ENCODE results near the gene PCDH15. TPM values are rescaled to one million over a fixed set of nuclear protein-coding genes. Genes with fewer than 3 reads are reported as not detected.

The PCDH15 gene
- total and polyA plus RNA-seq, 2 experiments from 2014 or later: not detected

DNA sequence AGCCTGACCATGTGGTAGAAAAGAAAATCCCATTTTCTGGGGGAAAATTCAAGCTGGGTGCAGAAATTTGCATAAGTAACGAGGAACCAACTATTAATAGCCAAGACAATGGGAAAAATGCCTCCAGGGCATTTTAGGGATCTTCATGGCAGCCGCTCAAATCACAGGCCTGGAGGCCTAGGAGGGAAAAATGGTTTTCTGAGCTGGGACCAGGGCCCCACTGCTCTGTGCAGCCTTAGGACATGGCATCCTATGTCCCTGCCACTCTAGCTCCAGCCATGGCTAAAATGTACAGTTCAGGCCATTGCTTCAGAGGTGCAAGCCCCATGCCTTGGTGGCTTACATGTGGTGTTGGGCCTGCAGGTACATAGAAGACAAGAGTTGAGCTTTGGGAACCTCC lies 459.0 kb downstream of the PCDH15 start:
- Histone ChIP-seq H3K36me3 (ENCODE audit: low read depth) (no peaks in the 10 kb centered on the region), H3K79me2 (ENCODE audit: insufficient read depth) (no peaks in the 10 kb centered on the region), H3K27me3 (replicated peaks; ENCODE audit: insufficient read depth) (no peaks in the 10 kb centered on the region), H3K9ac (no peak overlapping the region), H2AFZ (no peak overlapping the region), H3K4me3 (no peak overlapping the region), H4K20me1 (ENCODE audit: insufficient read depth) (no peaks in the 10 kb centered on the region), H3K9me3 (ENCODE audit: low read depth) (no peaks in the 10 kb centered on the region), H3K4me2 (ENCODE audit: unreplicated experiment) (no peak overlapping the region), H3K27ac (no peak overlapping the region), H3F3A (ENCODE audit: insufficient read depth) (no peaks in the 10 kb centered on the region), H3K9me2 (ENCODE audit: insufficient read depth) (no peaks in the 10 kb centered on the region), H3K4me1 (ENCODE audit: insufficient read depth) (no peaks in the 10 kb centered on the region)
- TF ChIP-seq EZH2phosphoT487 (IDR thresholded peaks at IDR 0.05; ENCODE audit: insufficient read depth, low read depth): no peak
- no peak for TF ChIP-seq EZH2 (IDR thresholded peaks at IDR 0.05; ENCODE audit: insufficient read depth, poor library complexity, severe bottlenecking)
- 8 to 10% methylated on average over 2 of the region's 2 CpGs for WGBS, 2 experiments (ENCODE audit: low coverage in 1 of 2, low lambda C conversion rate in 2 of 2, missing lambda C conversion rate in 2 of 2)
- no peak for DNase-seq
- in situ Hi-C loops (cut with MboI): no loop called here

DNA sequence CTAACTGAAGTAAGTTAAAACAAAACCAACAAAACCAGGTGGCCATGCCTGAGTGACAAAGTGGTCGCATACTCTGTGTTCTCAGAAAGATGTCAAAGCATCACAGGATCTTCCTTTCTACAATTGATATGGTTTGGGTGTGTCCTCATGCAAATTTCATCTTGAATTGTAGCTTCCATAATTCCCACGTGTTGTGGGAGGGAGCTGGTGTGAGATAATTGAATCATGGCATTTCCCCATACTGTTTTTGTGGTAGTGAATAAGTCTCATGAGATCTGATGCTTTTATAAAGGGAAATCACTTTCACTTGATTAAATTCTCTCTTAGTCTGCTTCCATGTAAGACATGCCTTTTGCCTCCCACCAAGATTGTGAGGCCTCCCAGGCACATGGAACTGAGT lies 465.7 kb downstream of the PCDH15 start:
- Histone ChIP-seq H3K9me3 (ENCODE audit: low read depth) (no peaks in the 10 kb centered on the region), H3K36me3 (ENCODE audit: low read depth) (no peaks in the 10 kb centered on the region), H3K79me2 (ENCODE audit: insufficient read depth) (no peaks in the 10 kb centered on the region), H4K20me1 (ENCODE audit: insufficient read depth) (no peaks in the 10 kb centered on the region), H2AFZ (no peak overlapping the region), H3K27ac (no peak overlapping the region), H3K4me1 (ENCODE audit: insufficient read depth) (no peaks in the 10 kb centered on the region), H3K9ac (no peak overlapping the region), H3K27me3 (replicated peaks; ENCODE audit: insufficient read depth) (no peaks in the 10 kb centered on the region), H3F3A (ENCODE audit: insufficient read depth) (no peaks in the 10 kb centered on the region), H3K4me2 (ENCODE audit: unreplicated experiment) (no peak overlapping the region), H3K9me2 (ENCODE audit: insufficient read depth) (no peaks in the 10 kb centered on the region), H3K4me3 (no peak overlapping the region)
- in situ Hi-C loops (cut with MboI): no loop called here
- 13 to 17% methylated on average over 2 of the region's 2 CpGs for WGBS, 2 experiments (ENCODE audit: low coverage in 1 of 2, low lambda C conversion rate in 2 of 2, missing lambda C conversion rate in 2 of 2)
- no peak for TF ChIP-seq EZH2phosphoT487 (IDR thresholded peaks at IDR 0.05; ENCODE audit: insufficient read depth, low read depth)
- no peak for TF ChIP-seq EZH2 (IDR thresholded peaks at IDR 0.05; ENCODE audit: insufficient read depth, poor library complexity, severe bottlenecking)
- no peak for DNase-seq

DNA sequence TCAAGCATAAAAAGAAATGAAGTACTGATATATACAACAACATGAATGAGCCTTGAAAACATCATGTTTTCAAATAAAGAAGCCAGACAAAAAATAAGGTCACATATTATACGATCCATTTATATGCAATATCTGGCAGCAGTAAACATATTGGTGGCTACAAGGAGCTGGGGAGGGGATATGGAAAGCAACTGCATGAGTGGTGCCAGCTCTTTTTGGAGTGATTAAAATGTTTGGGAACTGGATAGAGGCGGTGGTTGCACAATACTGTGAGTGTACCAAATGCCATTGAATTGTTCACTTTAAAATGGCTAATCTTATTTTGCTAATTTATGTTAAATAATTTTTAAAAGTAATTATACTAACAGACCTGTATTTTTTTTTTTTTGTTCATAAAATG lies 481.7 kb downstream of the PCDH15 start:
- in situ Hi-C loops (cut with MboI): no loop called here
- no peak for DNase-seq
- 13 to 14% methylated on average over 2 of the region's 2 CpGs for WGBS, 2 experiments (ENCODE audit: low coverage in 1 of 2, low lambda C conversion rate in 2 of 2, missing lambda C conversion rate in 2 of 2)
- H3K79me2 ChIP-seq (ENCODE audit: insufficient read depth): no peaks in the 10 kb centered on the region
- H3K9ac ChIP-seq: no peak overlapping the region
- H3K9me2 ChIP-seq (ENCODE audit: insufficient read depth): no peaks in the 10 kb centered on the region
- no peaks in the 10 kb centered on the region for H3F3A ChIP-seq (ENCODE audit: insufficient read depth)
- H3K27ac ChIP-seq: no peak overlapping the region
- H4K20me1 ChIP-seq (ENCODE audit: insufficient read depth): no peaks in the 10 kb centered on the region
- no peak overlapping the region for H3K4me3 ChIP-seq
- H3K27me3 ChIP-seq (replicated peaks; ENCODE audit: insufficient read depth): no peaks in the 10 kb centered on the region
- no peaks in the 10 kb centered on the region for H3K9me3 ChIP-seq (ENCODE audit: low read depth)
- H3K36me3 ChIP-seq (ENCODE audit: low read depth): no peaks in the 10 kb centered on the region
- TF ChIP-seq EZH2 (IDR thresholded peaks at IDR 0.05; ENCODE audit: insufficient read depth, poor library complexity, severe bottlenecking) (no peak), EZH2phosphoT487 (IDR thresholded peaks at IDR 0.05; ENCODE audit: insufficient read depth, low read depth) (no peak)
- H2AFZ ChIP-seq: no peak overlapping the region
- no peak overlapping the region for H3K4me2 ChIP-seq (ENCODE audit: unreplicated experiment)
- H3K4me1 ChIP-seq (ENCODE audit: insufficient read depth): no peaks in the 10 kb centered on the region

DNA sequence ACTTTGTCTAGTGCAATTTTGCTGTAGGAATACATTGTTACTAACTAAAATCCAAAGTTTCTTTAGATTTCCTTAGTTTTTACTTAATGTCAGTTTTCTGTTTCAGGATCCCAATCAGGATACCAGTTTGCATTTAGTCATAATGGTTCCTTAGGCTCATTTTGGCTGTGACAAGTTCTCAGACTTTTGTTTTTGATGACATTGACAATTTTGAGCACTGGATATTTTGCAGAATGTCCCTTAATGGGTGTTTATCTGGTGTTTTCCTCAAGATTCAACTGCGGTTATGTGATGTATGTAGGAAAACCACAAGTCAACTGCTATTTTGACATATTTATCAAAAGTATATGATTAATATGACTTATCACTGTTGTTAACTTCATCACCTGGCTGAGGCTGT lies 482.6 kb downstream of the PCDH15 start:
- H3K9me3 ChIP-seq (ENCODE audit: low read depth): no peaks in the 10 kb centered on the region
- H3K9me2 ChIP-seq (ENCODE audit: insufficient read depth): no peaks in the 10 kb centered on the region
- DNase-seq: no peak
- no peak overlapping the region for H2AFZ ChIP-seq
- H3K9ac ChIP-seq: no peak overlapping the region
- H3F3A ChIP-seq (ENCODE audit: insufficient read depth): no peaks in the 10 kb centered on the region
- H3K27me3 ChIP-seq (replicated peaks; ENCODE audit: insufficient read depth): no peaks in the 10 kb centered on the region
- H4K20me1 ChIP-seq (ENCODE audit: insufficient read depth): no peaks in the 10 kb centered on the region
- no peaks in the 10 kb centered on the region for H3K4me1 ChIP-seq (ENCODE audit: insufficient read depth)
- in situ Hi-C loops (cut with MboI): no loop called here
- no peaks in the 10 kb centered on the region for H3K36me3 ChIP-seq (ENCODE audit: low read depth)
- no peak overlapping the region for H3K4me2 ChIP-seq (ENCODE audit: unreplicated experiment)
- TF ChIP-seq EZH2phosphoT487 (IDR thresholded peaks at IDR 0.05; ENCODE audit: insufficient read depth, low read depth) (no peak), EZH2 (IDR thresholded peaks at IDR 0.05; ENCODE audit: insufficient read depth, poor library complexity, severe bottlenecking) (no peak)
- H3K79me2 ChIP-seq (ENCODE audit: insufficient read depth): no peaks in the 10 kb centered on the region
- H3K4me3 ChIP-seq: no peak overlapping the region
- WGBS, 2 experiments (ENCODE audit: low coverage in 1 of 2, low lambda C conversion rate in 2 of 2, missing lambda C conversion rate in 2 of 2): 25 to 44% methylated on average over 1 of the region's 1 CpG
- H3K27ac ChIP-seq: no peak overlapping the region

DNA sequence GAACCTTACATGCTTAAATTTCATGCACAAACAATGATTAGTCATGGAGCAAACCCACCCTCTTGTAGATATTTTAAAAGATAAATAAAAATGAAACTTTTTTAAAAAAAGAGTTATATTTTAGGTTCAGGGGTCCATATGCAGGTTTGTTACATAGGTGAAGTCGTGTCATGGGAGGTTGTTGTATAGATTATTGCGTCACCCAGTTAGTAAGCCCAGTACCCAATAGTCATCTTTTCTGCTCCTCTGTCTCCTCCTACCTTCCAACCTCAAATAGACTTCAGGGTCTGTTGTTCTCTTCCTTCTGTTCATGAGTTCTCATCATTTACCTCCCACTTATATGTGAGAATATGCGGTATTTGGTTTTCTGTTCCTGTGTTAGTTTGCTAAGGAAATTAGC lies 486.6 kb downstream of the PCDH15 start:
- Histone ChIP-seq H3K9me3 (ENCODE audit: low read depth) (no peaks in the 10 kb centered on the region), H3K9ac (no peak overlapping the region), H4K20me1 (ENCODE audit: insufficient read depth) (no peaks in the 10 kb centered on the region), H3K9me2 (ENCODE audit: insufficient read depth) (no peaks in the 10 kb centered on the region), H3K4me2 (ENCODE audit: unreplicated experiment) (no peak overlapping the region), H3K27me3 (replicated peaks; ENCODE audit: insufficient read depth) (no peaks in the 10 kb centered on the region), H3K4me3 (no peak overlapping the region), H3K27ac (no peak overlapping the region), H3K79me2 (ENCODE audit: insufficient read depth) (no peaks in the 10 kb centered on the region), H2AFZ (no peak overlapping the region), H3K4me1 (ENCODE audit: insufficient read depth) (no peaks in the 10 kb centered on the region), H3K36me3 (ENCODE audit: low read depth) (no peaks in the 10 kb centered on the region), H3F3A (ENCODE audit: insufficient read depth) (no peaks in the 10 kb centered on the region)
- in situ Hi-C loops (cut with MboI): no loop called here
- no peak for TF ChIP-seq EZH2phosphoT487 (IDR thresholded peaks at IDR 0.05; ENCODE audit: insufficient read depth, low read depth)
- WGBS, 2 experiments (ENCODE audit: low coverage in 1 of 2, low lambda C conversion rate in 2 of 2, missing lambda C conversion rate in 2 of 2): 28 to 45% methylated on average over 3 of the region's 3 CpGs
- DNase-seq: no peak
